COLO668 (cell line): ENCODE data around the gene RASL11A.
"Not testable (repeated sequence)": the region's sequence is repeated elsewhere in the genome, so short reads cannot be mapped to it uniquely, and the experiment has no call there.

ENCODE experiments used
- DNase-seq: peaks from one replicate; lab custom pipeline; 2025; ENCODE audit not compliant: unreplicated experiment; lab: John Stamatoyannopoulos, UW

Gene RASL11A

DNA sequence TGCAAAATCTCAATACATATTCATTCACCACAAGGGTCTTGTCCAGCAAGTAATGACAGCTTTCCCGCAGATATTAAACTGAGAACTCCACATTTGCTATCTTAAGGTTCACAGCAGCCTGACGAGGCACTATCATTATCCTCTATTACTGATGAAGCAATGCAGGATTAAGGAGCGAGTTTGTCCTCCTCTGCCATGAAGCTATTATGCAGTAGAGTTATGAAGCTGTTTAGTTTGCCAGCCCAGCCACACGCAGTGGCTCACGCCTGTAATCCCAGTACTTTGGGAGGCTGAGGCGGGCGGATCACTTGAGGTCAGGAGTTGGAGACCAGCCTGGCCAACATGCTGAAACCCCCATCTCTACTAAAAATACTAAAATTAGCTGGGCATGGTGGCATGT, 29.8 kb downstream of the RASL11A start:
- not testable (repeated sequence) for DNase-seq

DNA sequence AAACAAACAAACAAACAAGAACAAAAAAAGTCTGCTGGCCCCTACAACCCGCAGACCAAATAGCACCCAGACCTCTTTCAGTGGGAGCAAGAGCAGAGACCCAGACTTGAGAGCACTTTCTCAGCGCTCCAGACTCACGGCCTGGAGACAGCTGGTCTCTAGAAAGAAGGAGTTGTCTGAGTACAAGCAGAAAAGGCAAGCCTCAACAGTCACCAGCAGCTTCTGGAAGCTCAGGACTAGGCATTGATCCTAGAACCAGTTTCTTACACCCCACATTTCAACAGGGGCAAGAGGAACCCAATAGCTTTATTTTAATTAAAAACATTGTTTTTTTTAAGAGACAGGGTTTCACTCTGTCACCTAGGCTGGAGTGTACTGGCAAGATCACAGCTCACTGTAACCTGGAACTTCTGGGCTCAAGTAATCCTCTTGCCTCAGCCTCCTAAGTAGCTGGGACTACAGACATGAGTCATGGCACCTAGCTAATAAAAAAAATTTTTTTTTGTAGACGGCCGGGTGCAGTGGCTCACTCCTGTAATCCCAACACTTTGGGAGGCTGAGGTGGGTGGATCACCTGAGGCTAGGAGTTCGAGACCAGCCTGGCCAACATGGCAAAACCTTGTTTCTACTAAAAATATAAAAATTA, 30.4 kb downstream of the RASL11A start:
- no peak for DNase-seq

DNA sequence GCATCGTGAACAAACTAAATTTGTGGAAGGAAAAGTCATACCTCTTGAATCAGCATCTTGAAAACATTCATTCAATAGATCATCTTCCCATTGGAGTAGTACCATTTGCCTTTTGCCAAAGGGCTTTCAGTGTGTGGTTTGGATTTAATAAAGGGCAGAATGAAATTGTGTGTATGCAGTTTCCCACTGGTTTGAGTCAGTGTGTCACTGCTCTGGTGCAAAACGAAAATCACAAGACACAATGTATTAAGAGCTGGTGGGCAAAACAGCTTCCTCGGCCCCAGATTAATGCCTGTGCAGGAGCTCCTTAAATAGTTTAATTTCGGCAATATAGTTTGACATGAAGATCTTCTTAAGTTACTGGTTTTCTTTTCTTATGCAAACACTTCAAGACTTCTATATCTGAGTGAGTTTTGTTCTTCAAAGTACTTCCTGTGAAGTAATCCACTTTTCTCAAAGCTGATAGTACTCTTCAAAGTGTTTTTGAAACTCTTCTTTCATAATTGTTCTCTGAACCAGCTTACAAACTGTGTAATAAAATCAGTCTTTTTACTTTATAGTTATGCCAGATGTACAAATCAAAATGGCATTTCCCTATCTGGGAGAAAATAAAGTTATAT, 32.1 kb downstream of the RASL11A start:
- DNase-seq = no peak

DNA sequence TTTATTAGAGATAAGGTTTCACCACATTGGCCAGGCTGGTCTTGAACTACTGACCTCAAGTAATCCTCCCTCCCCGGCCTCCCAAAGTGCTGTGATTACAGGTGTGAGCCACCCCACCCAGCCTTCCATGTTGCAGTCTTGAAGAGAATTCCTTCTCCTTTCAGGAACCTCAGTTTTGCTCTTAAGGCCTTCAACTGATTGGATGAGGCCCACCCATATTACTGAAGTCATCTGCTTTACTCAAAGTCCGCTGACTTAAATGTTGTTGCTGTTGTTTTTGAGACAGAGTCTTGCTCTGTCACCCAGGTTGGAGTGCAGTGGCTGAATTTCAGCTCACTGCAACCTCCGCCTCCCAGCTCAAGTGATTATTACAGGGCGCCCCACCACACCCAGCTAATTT, 33.5 kb downstream of the RASL11A start:
- no peak for DNase-seq

DNA sequence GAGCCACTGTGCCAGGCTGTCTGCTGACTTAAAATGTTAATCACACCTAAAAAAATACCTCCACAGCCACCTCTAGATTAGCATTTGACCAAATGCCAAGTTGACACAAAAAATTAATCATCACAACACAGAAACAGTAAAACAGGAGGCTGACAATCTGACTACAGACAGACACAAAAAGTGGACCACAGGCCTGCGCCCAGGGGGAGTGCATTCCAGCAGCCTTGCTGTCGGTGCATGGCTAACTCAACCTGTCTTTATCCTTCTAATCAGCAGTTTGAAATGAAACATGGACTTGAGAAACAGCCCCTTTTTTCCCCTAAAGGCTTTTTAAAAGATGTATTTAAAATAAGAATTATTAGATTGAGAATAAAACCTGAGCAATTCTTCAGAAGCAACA, 34.0 kb downstream of the RASL11A start:
- DNase-seq = no peak

DNA sequence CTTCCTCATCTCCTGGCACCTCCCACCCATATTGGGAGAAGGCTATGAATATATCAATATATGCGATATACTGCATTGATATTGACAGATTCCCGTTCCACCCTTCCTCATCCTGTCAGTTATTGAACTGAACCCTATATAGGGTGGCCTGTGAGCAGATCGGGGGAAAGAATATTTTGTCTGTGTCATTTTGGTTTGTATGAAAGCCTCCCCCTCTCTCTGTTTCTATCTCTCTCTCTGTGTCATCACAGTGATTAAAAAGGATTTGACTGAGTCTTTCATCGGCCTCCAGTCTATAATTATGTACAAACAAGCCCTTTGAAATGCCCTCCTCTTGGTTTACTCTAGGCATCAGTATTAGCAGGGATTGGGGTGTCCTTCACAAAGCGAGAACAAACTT, 35.7 kb downstream of the RASL11A start:
- DNase-seq = no peak

DNA sequence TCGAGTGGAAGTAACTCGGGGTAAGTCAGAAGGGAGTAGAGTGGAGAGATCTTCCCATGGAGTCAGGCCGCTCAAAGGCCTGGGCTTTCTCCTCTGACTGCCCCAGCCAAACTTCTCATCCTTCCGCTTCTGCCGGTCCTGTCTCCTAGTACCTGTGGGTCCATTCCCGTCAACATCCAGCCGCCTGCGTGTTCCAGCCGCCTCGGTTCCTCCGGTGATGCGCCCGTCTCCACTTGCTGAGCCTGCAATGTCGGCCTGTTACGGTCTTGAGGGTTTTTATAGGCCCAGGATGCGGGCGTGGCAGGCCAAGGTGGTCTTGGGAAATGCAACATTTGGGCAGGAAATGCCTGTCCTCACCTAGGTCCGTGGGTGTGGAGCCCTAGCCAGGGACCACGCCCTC, 38.3 kb downstream of the RASL11A start:
- DNase-seq = no peak

DNA sequence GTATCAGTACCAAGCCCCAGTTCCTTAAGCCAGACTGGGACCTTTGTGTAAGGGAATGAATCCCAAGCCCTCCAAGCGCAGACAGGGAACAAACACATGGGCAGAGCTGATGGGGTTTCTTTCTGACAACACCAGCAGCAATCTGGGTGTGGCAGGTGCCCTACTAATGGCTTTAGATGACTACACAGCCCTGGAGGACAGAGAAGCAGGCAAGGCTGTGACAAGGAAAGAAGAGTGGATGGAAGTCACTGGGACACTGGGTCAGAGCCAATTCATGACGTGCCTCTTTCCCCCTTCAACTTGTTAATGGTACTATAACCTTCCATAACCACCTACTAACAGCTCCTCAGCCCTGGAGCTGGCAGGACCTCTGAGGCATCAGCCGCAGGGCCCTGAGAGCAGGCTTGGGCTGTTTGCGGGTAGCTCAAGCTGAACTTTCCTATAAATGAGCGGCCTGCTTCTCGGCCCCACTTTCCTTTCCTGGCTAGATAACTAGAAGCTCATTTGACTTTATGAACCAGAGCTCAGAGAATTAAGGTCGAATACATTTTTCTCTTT, 38.9 kb downstream of the RASL11A start:
- no peak for DNase-seq

DNA sequence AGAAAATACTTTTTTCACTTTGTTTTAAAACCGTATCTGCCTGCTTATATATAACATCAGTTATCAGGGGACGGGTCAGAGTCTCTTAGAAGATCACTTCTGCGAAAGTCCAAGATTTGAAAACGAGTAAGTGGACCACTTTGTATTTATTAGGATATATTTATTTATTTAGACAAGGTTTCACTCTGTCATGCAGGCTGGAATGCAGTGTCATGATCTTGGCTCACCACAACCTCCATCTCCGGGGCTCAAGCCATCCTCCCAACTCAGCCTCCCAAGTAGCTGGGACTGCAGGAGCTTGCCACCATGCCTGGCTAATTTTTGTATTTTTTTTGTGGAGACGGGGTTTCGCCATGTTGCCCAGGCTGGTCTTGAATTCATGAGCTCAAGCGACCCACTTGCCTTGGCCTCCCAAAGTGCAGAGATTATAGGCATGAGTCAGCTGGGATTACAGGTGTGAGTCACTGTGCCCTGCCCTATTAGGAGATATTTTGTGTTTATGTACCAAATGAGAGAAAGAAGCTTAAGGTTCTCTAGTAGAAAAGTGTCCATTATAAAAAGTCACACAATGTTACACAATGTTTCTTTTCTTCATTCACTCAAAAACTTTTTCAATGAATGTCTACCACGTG, 39.5 kb downstream of the RASL11A start:
- DNase-seq = no peak

DNA sequence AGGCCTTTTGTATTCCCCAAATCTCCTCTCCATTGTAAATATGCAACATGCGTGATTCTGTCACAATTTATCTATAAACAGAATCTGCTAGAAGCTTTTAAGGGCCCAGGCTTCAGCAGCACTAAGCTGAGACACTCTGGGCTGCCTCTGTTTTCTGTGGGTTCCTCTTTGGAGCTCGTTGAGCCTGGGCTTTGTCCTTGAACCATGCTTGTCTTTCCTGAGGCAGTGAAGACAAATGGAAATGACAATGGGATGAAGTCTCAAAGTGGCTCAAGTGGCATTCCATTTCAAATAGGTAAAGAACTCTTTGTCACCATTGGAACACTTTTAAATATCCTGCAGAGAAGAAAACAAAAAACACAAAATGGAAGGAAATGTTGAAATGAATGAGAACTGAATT, 40.3 kb downstream of the RASL11A start:
- DNase-seq = no peak

DNA sequence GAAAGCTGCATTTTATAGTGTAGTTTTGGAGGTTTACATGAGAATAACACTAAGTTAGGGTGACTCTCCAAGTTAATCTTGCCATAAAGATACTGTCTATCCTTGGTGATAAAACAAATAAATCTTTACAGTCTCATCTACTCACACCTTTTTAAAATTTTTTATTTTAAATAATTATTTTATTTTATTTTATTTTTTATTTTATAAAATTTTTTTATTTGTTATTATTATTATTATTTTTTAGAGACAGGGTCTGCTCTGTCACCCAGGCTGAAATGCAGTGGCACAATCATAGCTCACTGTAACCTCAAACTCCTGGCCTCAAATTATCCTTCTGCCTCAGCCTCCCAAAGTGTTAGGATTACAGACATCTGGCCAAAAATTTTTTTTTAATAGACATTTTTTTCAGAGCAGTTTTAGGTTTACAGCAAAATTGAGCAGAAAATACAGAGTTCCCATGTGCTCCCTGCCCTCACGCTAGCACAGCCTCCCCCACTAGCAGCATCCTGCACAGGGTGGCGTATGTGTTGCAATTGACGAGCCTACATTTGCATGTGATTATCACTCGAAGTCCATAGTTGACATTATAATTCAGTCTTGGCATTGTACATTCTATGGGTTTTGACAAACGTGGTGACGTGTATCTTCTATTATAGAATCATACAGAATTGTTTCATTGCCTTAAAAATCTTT, 41.0 kb downstream of the RASL11A start:
- no peak for DNase-seq

DNA sequence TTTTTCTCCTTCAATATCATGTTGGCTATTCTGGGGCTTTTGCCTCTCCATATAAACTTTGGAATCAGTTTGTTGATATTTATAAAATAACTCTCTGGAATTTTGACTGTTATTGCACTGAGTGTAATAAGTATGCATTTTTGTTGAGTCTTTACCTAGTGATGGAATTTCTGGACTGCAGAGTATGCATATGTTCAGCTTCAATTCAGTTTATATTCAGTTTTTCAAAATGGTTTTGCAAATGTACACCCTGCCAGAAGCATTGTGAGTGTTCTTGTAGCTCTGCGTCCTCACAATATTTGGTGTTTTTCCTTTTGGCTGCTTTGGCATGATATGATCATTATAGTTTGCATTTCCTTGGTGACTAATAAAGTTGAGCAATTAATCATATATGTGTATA, 43.1 kb downstream of the RASL11A start:
- no peak for DNase-seq

DNA sequence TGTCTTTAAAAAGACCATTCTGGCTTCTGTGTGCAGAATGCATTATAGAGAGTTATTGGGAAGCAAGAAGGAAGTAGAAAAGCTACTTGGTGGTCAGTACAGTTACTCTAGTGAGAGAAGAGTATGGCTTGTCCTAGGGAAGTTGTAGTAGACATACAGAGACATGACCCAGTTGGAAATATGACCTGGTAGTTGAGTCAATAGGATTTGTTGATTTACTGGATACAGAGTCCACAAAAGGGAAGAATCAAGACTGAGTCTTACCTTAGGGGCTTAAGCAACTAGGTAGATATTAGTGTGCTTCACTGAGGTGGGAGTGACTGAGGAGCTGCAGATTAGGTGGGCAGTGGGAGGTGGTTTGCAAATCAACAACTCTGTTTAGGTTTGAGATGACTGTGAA, 48.8 kb downstream of the RASL11A start:
- no peak for DNase-seq

DNA sequence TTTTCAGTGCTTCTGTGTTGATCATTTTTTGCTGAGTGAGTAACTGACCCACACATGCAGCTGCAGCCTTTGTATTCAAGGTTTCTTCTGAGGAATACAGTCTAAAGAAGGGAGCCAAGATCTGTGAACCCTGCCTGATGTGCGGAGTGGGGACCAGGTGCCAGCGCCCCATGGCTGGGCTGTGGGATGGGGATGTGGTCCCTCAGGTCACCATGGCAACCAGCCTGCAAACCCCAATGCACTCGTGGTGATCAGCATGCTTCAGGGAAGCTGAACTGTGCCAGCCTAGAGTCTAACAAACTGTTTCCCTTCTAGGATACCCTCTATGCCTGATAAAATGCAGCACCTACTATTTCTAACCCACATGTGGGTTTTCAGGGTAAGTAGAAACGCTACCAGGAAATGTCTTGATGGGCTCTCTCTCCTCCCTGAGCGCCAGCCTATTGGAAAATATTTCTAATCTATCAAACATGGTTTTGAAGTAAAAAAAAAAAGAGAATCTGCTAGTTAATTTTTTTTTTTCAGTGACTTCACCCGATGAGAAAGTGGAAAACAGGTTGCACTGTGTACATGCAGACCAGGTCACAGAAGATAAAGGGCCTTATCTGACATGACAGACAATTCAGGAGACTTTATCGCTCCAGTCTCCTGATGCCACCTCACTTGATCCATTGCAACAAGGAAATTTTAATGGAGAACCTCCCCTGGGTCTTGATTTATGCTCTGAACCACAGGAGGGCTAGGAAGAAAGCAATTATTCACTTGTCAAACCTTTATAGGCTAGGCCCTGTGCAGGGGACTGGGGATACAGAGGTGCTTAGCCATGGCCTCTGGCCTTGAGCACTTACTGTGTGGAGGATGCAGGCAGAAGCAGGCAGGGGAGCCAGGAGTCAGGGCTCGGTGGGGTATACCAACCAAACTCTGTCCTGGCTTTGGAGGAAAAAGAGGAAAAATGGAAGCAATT, 51.1 kb downstream of the RASL11A start:
- no peak for DNase-seq

DNA sequence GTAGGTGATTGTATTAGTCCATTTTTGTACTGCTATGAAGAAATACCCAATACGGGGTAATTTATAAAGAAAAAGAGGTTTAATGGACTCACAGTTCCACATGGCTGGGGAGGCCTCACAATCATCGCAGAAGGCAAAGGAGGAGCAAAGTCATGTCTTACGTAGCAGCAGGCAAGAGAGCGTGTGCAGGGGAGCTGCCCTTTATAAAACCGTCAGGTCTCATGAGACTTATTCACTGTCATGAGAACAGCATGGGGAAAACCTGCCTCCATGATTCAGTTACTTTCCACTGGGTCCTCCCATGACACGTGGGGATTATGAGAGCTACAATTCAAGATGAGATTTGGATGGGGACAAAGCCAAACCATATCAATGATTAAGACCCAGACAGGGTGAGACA, 51.8 kb downstream of the RASL11A start:
- not testable (repeated sequence) for DNase-seq
